GM18520 (cell line): ENCODE measurements around the gene PIP4K2B.

Experiments
- ATAC-seq: cut with Tn5 transposase; IDR thresholded peaks from one replicate; pipeline ENCODE4 v1.9.1; 2021; ENCODE audit not compliant: unreplicated experiment

Gene PIP4K2B

GRCh38 chr17:38779965-38780752, 19.2 kb downstream of the PIP4K2B start:
- no peak for ATAC-seq

GRCh38 chr17:38777641-38778250, 21.6 kb downstream of the PIP4K2B start:
- ATAC-seq, result no peak

- no peak for ATAC-seq
Observed at GRCh38 chr17:38773258-38773657, 26.1 kb downstream of the PIP4K2B start.

GRCh38 chr17:38768417-38768816, 30.9 kb downstream of the PIP4K2B start:
- ATAC-seq, result no peak

GRCh38 chr17:38766341-38766740, 33.0 kb downstream of the PIP4K2B start:
- ATAC-seq, result no peak

GRCh38 chr17:38762231-38762630, 37.1 kb downstream of the PIP4K2B start:
- no peak for ATAC-seq

GRCh38 chr17:38761612-38762011, 37.7 kb downstream of the PIP4K2B start:
- no peak for ATAC-seq

GRCh38 chr17:38753071-38753506, 46.3 kb downstream of the PIP4K2B start:
- ATAC-seq, result no peak

GRCh38 chr17:38752308-38753070, 46.9 kb downstream of the PIP4K2B start, which contains the start of gene PSMB3:
PSMB3 (plus strand) TSS chr17:38752741; CDS start chr17:38752827, 86 bp downstream.
- peak; percentile 82 for ATAC-seq

- ATAC-seq, result peak; percentile 24
Observed at GRCh38 chr17:38751808-38752307, 47.5 kb downstream of the PIP4K2B start.

- ATAC-seq, result no peak
Observed at GRCh38 chr17:38751144-38751807, 48.1 kb downstream of the PIP4K2B start.

GRCh38 chr17:38750312-38751121, 48.8 kb downstream of the PIP4K2B start:
- ATAC-seq, result no peak

GRCh38 chr17:38750044-38750311, 49.4 kb downstream of the PIP4K2B start:
- no peak for ATAC-seq

GRCh38 chr17:38749223-38750043, 49.9 kb downstream of the PIP4K2B start:
- ATAC-seq, result no peak

- no peak for ATAC-seq
Observed at GRCh38 chr17:38748892-38749222, 50.5 kb downstream of the PIP4K2B start.

GRCh38 chr17:38748149-38748891, 51.0 kb downstream of the PIP4K2B start, which contains the start of gene PCGF2:
PCGF2 (minus strand) TSS chr17:38748336; CDS start chr17:38740402, 7,934 bp downstream.
- ATAC-seq, result no peak

GRCh38 chr17:38747463-38748148, 51.8 kb downstream of the PIP4K2B start:
- ATAC-seq, result no peak

GRCh38 chr17:38746849-38747462, 52.4 kb downstream of the PIP4K2B start:
- no peak for ATAC-seq
